Inflammatory macrophage (primary cell): Measurements from ENCODE around the gene AGBL1.

Source experiments
- DNase-seq, 2 donors: peaks; one replicate each; pipeline ENCODE4 v3.0.0-alpha.2; 2020 to 2022

Gene AGBL1

DNA sequence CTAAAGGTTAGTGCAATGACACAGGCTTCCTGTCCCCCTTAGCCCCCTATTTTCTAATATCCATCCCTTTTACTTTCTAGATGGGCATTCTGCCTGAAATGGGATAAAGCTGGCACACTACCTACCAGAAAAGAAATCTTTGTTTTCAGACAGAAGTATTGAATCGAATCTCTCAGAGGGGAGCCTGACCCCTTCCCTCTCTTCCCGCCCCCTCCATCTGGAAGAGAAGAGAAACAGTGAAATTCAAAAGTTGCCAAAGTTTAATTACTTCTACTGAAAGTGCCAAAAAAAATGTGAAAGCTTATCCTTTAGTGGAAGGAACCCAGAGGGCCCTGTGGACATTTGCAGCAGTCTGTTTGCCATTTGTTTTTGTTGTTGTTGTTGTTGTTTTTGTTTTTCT, 523.8 kb downstream of the AGBL1 start:
- no peak for DNase-seq

DNA sequence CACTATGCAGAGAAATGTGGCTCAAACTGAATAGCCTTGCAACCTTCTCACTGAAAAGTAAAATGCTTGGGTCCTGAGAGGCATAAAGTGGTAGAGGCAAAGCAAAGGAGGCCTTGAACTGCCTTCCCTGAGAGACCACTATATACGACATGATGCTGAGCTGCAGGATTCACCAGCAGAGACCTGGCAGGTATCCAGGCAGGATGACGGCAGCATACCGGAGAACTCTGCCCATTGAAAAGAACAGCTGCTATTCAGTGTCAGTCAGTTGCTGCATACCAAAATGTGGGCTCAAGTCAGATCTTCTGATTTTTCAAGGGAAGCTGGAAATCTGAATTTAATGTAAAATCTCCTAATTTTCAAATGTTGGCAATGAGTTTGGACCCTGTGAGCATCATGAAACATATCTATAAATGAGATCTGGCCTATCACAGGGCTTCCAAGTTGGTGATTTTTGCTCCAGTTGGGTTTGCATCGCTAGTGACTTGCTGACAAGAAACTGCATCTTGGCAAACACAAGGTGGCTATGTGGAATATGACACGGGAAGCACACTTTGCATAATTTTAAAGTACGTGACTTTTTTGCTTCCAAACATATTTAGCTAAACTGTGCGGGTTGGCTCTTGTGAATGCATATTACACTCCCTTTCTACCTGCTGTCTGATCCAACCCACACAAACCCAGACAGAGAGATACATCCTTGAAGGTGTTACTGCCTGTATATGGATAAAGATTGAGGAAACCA, 529.0 kb downstream of the AGBL1 start:
- no peak for DNase-seq

DNA sequence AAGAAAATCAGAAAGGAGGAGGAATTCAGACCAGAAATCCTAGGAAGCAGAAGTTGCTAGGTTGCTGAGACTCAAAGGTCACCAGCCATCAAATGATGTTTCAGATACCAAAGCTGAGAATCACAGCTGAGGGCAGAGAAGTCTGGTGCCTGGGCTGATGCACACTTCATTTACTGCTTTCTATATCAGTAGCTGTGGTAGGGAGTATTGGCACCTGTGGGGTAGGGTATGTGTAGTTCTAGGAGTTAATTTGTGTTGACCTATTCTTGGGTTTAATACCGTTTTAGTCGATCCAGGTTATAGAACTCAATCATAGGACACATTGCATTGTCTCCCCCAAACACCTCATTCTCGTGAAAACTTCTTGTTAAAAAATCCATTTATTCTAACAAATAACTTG, 529.6 kb downstream of the AGBL1 start:
- DNase-seq, result no peak

DNA sequence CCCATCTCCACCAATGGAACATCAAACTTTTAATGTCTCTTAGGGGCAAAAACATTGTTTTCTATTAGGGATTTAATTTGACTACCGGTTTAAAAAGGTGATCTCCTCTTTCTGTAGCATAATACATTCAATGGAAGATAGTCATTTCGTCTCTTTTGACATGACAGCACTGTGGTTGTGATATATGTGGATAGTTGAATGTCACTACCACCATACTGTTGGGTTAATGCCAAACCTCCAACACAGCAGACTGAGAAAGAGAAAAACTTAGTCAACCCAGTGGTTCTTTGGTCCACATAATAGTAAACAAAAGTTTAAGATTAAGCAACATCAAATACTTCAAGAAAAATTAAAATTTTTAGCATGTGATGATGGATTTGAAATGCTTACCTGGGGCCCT, 530.4 kb downstream of the AGBL1 start:
- no peak for DNase-seq

DNA sequence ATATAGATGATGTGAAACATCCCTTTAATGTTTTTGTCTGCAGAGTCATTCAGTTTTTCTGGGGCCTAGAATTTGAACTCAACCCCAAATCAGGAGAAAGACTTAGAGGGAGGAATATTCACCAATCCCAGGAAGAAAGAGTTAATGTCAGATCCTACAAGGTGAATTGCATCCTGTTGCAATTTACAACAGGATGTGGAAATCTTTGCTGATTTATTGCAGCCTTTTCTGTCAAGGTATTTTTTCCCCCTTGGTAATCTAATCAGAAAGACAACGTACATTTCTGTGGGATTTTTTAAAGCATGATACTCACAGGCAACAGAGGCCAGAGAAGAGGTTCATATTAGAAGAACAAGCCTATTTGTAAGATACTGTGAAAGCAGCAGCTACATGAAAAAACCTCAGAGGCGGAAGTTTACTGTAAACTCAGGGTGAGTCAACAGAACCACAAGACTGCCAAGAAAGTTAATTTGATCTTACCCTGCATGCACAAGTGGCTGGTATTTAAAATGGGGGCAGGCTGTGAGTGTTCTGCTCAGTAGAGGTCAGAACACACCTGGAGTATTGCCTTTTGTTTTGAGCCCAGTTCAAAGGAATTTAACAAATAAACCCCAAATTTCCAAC, 531.9 kb downstream of the AGBL1 start:
- no peak for DNase-seq

DNA sequence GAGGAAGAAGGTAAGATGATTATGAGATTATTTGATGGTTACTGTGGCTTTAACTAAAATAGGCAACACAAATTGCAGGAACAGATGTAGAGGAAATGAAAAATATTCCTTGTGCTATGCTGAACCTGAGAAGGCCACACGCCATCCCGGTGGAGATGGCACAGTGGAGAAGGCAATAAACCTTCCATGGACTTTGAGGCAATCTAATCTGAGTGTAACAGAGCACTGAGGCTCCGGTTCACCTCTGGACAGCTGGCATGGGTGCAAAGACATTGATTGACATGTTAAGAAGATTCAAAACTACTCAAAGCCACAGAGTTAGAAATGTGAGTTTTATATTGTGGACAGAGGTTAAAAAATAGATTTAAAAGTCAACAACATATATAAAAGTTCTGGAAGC, 535.7 kb downstream of the AGBL1 start:
- no peak for DNase-seq

DNA sequence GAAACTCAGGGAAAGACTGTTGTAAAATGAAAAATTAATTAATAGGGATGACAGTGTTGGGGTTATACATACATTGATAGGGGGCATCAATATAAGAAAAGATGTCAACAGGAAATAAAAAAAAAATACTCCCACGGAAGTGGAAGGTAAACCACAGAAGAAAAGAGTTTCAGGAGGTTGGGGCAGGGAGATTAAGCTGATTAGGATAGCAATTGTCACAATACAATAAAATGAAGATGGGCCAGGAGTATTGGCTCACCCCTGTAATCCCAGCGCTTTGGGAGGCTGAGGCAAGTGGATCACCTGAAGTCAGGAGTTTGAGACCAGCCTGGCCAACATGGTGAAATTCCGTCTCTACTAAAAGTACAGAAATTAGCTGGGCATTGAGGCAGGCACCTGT, 536.1 kb downstream of the AGBL1 start:
- DNase-seq, result no peak

DNA sequence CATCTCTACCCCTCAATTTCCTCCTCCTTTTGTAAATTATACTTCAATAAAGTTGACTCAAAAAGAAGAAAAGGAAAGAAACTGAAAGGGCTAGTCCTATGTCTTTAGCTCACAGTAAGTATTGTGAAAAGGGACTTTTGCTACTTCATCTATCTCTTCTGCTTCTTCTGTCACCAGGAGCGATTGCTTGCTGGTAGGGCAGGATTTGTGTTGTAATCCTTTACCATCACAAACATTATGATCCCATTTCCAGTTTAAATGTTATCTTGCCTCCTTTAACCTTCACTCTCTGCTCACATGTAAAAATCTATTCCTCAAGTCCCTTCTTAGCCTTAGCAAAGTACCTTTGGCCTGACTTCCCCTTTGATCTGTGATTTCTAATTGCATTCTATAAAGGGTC, 537.1 kb downstream of the AGBL1 start:
- no peak for DNase-seq

DNA sequence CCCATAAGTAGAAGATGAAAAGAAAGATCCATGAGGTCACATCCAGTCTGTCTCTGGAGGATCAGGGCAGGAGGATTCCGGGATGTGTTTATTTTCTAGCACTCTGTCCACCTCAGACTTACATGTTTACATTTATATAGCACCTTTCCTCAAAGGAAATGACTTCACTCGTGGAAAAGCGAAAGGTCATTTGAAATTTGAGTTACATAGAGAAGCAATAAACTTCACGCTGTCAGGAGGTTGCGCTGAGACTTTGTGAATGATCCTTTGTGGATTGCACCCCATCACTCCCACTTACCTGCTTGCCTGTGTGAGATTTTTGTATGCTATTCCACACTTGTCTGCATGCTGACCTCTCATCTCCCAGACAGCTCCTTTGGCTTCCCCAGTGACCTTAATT, 540.5 kb downstream of the AGBL1 start:
- DNase-seq, result no peak

DNA sequence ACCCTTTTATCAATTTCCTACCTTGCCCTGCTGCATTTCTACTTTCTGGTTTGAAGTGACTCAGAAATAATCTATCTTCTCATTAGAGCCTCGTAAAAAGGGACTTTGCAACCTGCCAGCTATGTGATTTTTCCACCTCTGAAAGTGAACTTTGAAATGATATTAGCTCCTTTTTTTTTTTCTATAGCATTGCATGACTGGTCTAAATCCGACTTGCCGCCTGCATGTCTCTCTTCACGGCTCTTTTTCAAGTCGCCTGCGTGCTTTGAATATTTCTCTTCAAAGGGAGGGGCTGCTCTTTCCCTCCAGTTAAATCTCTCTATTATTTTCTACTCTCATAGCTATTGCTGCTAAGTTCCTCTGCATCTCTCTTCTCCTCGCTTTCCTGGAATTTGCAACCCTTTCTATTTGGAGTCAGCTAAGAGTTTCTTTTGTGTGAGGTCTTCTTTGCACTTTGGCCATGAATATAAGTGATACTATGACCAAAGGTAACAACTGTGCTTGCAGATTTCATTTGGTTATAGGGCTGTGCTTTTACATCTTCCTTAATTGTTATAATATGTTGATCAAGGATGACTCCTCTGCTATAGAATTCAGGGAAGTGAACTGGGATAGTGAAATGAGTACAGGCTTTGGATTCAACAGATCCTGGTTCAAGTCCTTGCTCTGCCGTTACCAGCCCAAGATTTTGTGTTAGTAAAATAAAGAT, 541.1 kb downstream of the AGBL1 start:
- no peak for DNase-seq

DNA sequence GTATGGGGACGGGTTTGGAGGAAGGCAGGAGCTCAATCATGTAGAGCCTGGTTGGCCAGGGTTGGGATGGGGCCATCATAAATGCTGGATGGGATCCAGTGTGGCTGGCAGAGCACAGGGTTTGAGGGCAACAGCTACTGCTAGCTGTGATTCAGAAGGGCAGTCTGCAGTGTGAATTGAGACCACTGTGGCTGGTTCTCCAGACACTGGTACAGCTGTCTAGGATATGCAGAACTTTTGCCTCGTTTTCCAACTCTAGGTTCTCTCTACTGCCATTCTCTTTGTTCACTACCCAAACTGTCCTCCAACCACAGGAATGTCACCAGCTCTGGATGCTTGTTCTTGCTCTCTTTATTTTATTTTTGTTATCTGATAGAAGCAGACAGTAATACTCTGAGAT, 543.6 kb downstream of the AGBL1 start:
- no peak for DNase-seq

DNA sequence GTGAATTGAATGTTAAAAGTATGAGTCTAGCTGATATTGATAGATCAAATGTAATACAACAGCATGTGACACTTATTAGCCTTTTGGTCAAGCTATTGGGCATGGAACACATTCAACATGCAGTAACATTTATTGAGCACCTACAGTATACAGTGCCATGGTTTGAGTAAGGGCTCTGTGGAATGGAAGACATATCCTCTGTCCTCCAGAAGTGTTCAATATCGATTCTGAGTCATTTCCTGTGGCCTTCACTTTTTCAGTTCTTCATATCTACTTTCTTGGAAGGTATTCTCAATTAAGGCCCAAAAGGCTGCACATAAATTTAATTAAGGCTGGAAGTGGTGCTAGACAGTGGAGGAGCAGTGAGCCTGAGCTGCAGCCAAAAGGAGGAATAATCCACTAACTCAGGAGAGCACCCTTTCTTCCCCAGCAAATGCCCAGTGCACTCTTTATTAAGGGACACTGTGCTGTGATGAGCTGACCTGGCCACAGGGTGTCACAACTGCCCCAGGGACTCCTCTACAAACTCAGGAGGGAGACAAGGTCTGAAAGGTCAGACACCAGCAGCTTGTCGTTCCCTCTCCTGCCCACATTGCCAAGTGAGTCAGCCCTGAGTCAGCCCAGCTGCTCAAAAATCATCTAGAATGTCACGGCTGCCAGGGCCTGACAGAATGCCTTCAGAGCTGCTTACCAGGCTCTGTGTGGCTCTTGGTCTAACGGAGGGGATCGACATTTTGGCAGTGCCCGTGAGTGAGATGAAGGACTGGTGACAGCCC, 544.8 kb downstream of the AGBL1 start:
- peak in 1 of 2 donors; percentile 19 for DNase-seq

DNA sequence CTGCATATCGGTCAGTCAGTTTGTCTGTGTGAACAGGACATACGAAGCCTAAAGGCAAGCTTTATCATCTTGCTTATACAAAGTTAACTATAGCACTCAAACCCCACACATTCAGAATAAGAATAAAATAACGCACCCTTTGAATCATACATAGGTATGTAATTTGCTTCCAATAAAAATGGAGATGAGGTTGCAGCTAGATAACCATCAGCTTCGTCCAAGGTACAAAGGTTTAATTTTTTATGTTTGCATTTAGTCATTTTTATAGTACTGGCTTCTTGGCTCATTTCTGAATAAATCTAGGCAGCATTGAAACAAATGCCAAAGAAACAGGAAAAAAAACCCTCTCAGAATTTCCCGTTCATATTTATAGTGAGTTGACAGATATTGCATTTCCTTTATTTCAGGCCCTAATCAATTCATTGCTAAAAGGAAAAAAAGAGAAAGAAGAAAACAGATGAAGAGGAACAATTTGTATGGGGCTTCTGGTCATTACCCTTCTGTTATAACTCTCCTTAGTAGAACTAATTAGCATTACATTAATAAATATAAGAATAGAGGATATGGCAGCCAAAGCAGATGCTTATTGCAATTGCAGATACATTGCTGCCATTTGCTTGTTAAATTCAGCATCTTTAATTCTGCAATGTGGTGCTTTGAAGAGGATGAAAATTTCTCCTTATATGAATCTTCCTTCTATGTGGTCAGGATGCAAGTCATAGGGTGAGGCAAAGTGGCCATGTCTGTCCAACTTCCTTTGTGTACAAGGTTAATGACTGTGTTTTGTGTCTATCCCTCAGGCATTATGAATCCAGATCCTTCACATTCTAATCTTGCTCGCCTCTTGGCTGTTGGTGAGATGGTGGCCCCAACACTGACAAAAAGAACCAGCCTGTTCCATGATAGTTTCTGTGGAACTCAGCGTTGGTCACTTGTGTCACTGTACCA, 550.0 kb downstream of the AGBL1 start:
- DNase-seq, result no peak

DNA sequence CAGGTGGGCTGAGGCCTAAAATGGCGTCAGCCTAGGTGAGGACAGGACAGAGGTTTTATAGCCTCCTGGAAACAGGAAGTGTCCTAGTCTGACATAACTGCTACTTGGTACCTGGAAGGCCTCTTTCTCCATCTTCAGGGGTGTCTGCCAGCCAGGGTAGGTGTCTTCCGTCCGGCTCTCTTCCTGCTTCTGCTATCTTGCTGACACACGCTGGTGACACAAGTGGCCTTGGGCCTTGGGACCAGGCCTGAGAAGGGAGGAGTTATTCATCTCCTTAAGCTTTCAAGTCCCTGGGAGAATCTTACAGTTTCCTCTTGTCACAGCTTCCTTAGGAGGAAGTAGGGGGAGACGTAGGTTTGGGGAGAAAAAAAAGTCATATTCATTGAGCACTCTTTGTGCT, 551.3 kb downstream of the AGBL1 start:
- no peak for DNase-seq

DNA sequence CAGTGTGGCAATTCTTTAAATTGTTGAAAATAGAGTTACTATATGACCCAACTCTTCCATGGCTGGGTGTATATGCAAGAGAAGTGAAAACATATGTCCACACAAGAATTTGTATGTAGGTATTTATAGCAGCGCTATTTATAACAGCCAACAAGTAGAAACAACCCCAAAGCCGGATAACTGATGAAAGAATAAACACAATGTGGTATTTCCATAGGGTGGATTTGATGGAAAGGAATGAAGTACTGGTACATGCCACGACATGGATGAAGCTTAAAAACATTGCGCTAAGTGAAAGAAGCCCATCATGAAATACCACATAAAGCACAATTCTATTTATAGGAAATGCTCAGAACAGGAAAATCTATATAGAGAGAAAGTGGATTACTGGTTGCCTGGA, 554.5 kb downstream of the AGBL1 start:
- DNase-seq, result no peak

DNA sequence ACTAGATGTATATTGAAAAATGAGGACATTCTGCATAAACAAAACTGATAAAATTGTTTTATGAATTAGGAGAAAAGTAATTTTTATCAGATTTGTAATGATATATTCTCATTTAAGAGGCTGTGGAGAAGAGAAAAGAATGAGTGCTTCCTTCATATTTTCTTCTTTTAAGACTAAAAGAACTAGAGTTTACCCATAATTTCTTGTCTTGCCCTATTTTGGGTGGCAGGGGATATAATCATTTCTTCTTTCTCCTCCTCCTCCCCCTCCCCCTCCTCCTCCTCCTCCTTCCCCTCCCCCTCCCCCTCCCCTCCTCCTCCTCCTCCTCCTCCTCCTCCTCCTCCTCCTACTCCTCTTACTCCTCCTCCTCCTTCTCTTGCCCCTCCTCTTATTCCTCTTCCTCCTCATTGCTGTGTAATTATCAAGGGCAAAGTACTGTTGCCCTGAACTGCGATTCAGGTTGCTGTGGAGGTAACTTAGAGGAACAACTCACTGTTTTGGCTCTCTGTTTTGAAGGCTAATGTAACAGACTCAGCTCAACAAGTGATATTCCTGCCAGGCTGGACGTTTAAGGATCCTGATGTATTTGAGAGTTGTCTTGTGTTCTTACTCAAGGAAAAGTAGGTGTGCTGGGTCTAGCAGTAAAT, 555.4 kb downstream of the AGBL1 start:
- DNase-seq, result no peak

DNA sequence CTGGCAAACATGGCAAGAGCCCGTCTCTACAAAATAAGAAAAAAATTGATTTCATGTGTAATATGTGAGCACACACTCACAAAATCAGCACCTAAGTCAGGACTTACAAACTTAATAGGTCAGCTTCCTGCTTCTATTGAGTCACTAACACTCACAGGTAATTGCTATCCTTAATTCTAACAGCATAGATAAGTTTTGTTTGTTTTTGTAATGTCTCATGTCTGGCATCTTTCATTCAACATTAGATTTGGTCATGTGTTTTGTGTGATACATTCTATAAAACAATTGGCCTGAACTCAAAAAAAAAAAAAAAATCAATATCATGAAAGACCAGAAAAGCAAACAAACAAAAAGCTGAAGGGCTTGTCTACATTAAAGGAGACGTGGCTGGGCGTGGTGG, 564.7 kb downstream of the AGBL1 start:
- no peak for DNase-seq

DNA sequence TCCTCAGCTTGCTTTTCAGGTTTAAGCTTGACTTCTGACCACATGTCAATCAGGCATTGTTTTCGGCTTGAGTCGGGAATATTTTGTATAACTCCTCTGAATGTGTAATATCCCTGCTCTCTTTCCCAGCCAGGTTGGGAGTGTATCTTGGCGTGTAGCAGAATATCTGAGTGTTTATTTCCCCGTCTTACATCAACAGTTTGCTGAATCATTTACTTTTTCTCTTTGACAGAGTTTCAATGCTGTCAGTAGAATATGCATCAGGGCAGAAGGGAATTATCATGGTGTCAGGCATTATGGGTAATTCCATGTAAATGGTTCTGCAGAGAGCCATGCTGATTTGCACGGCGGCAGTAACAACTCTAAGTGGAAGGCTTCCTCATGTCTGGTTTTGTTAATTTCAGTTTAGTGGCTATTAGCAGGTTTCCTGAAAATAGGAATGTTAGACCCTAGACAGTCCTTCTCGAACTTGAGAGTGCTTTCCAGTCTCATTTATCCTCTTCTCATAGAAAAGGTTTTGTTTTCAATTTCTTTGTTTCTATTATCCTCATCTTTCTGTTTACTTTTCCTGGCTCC, 566.3 kb downstream of the AGBL1 start:
- DNase-seq, result no peak

DNA sequence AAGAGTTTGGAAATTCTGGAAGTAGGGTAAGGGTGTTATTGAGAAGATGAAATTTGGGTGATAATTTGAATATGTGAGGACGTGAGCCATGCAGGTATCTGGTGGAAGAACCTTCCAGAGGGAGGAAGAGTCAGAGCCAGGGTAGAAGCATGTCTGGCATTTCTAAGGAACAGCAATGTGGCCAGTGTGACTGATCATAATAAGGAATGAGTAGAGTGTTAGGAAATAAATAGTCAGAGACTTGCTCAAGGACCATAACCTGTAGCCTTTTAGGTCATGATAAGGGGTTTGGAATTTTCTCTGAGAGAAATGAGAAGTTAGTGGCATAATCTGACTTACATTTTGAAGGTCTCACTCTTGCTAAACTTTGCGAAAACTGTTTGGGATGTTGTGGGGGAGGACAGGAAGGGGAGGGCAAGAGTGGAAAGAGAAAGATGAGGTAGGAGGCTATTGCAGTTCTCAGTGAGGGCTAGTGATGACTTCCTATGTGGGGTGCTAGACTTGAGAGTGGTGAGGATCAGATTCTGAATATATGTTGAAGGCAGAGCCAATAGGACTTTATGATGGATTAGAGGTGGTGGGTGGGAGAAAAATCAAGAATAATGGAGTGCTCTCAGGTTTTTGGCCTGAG, 568.3 kb downstream of the AGBL1 start:
- DNase-seq, result no peak

DNA sequence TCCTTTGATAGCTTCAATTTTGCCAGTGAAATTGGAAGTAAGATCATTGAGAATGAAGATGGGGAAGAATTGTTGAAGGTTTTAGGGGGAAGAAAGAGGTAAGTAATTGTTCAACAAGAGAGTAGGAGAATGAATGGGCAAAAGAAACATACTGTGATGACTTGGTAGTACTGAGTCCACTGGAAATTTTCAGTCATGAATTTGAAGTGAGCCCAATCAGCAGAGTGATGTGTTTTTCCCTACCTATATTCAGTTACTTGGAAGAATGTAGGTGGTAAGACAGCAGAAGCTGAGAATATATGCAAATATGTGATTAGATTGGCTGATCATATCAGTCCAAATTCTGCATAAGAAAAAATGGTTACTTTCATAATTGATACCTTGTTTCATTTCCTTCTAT, 569.6 kb downstream of the AGBL1 start:
- DNase-seq, result no peak

DNA sequence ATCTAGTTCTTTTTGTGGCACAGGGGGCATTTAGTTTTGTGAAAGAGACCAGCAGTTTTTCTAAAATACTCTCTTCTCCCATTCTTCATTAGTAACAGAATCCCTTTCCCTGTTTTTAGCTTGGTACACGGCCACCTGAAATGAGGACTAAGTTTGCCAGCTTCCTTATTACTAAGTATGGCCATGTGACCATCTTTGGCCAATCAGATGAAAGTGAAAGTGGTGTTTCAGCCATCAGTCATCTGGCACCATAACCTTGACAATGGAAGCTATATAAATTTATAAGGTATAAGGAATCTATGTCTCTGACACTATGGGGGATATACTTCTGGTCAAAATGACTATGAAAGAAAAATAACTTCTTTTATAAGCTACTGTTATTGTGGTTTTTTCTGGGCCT, 570.4 kb downstream of the AGBL1 start:
- no peak for DNase-seq
